ENCODE results near the gene UGT1A4.

DNA sequence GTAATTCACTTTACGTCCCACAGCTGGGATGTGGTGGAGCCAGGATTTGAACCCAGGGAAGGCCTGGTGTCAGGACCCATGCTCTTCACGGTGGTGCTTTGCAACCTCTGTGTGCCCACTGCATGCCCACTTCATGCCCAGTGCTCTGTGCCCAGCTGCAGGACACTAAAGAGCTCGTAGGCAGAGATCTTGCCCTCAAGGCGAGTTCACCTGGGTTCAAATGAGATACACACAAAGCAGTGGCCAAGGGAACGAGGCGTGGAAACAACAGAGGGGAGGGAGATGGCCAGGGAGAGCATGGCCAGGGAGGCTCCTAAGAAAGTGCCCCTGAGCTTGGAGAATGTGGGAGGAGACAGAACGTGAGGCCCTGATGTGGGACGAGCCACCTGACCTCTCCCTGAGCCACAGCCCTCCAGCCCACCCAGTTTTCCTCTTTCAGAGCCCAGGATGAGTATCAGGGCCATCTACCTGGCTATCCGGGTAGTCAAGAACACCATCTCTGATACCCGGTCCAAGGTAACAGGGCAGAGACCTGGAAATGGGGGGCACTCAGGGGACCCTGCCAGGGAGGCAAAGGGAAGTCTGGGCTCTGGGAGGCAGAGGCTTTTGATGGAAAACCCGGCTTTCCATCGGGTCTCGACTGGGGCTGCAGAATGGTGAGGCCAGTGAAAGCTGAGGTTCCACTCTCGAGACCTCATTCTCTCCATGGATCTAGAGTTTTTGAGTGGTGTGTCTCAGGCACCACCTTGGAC lies 80.0 kb downstream of the UGT1A4 start:
- TF ChIP-seq TCF12 (IDR thresholded peaks at IDR 0.05; ENCODE audit: low read depth) (no peak), TAF1 (IDR thresholded peaks at IDR 0.05; ENCODE audit: low read depth) (no peak), YY1 (IDR thresholded peaks at IDR 0.05; ENCODE audit: low read depth) (no peak), NFIC (IDR thresholded peaks at IDR 0.05) (no peak), EP300 (IDR thresholded peaks at IDR 0.05; ENCODE audit: borderline replicate concordance) (no peak), RAD21 (IDR thresholded peaks at IDR 0.05; ENCODE audit: low read depth) (no peak), EGR1 (IDR thresholded peaks at IDR 0.05) (no peak), CREB1 (IDR thresholded peaks at IDR 0.05; ENCODE audit: low read depth) (no peak)
- TF ChIP-seq, protein P1, sequence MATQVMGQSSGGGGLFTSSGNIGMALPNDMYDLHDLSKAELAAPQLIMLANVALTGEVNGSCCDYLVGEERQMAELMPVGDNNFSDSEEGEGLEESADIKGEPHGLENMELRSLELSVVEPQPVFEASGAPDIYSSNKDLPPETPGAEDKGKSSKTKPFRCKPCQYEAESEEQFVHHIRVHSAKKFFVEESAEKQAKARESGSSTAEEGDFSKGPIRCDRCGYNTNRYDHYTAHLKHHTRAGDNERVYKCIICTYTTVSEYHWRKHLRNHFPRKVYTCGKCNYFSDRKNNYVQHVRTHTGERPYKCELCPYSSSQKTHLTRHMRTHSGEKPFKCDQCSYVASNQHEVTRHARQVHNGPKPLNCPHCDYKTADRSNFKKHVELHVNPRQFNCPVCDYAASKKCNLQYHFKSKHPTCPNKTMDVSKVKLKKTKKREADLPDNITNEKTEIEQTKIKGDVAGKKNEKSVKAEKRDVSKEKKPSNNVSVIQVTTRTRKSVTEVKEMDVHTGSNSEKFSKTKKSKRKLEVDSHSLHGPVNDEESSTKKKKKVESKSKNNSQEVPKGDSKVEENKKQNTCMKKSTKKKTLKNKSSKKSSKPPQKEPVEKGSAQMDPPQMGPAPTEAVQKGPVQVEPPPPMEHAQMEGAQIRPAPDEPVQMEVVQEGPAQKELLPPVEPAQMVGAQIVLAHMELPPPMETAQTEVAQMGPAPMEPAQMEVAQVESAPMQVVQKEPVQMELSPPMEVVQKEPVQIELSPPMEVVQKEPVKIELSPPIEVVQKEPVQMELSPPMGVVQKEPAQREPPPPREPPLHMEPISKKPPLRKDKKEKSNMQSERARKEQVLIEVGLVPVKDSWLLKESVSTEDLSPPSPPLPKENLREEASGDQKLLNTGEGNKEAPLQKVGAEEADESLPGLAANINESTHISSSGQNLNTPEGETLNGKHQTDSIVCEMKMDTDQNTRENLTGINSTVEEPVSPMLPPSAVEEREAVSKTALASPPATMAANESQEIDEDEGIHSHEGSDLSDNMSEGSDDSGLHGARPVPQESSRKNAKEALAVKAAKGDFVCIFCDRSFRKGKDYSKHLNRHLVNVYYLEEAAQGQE (IDR thresholded peaks at IDR 0.05; ENCODE audit: low read depth): no peak
- TF ChIP-seq, protein P2, sequence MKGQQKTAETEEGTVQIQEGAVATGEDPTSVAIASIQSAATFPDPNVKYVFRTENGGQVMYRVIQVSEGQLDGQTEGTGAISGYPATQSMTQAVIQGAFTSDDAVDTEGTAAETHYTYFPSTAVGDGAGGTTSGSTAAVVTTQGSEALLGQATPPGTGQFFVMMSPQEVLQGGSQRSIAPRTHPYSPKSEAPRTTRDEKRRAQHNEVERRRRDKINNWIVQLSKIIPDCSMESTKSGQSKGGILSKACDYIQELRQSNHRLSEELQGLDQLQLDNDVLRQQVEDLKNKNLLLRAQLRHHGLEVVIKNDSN (IDR thresholded peaks at IDR 0.05): no peak
- TF ChIP-seq, protein P3, sequence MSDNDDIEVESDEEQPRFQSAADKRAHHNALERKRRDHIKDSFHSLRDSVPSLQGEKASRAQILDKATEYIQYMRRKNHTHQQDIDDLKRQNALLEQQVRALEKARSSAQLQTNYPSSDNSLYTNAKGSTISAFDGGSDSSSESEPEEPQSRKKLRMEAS (IDR thresholded peaks at IDR 0.05): no peak
